AG09319 (cell line): ENCODE results near the gene CDH3.
"Not testable (repeated sequence)": the region's sequence is repeated elsewhere in the genome, so short reads cannot be mapped to it uniquely, and the experiment has no call there.

Experiments
- DNase-seq: peaks from one replicate; pipeline ENCODE4 v3.0.0-alpha.2; 2010; ENCODE audit warnings: low read depth; ENCODE audit errors: extremely low read depth
- TF ChIP-seq, protein P1 (sequence below): IDR thresholded peaks from 2 replicates; pipeline ENCODE4 v1.5.1; 2011; ENCODE audit warnings: low read depth, mild to moderate bottlenecking, inconsistent platforms, low read length, moderate library complexity

CDH3 gene

GRCh38 chr16:68700831-68701230, 55.7 kb downstream of the CDH3 start:
- TF ChIP-seq, protein P1, sequence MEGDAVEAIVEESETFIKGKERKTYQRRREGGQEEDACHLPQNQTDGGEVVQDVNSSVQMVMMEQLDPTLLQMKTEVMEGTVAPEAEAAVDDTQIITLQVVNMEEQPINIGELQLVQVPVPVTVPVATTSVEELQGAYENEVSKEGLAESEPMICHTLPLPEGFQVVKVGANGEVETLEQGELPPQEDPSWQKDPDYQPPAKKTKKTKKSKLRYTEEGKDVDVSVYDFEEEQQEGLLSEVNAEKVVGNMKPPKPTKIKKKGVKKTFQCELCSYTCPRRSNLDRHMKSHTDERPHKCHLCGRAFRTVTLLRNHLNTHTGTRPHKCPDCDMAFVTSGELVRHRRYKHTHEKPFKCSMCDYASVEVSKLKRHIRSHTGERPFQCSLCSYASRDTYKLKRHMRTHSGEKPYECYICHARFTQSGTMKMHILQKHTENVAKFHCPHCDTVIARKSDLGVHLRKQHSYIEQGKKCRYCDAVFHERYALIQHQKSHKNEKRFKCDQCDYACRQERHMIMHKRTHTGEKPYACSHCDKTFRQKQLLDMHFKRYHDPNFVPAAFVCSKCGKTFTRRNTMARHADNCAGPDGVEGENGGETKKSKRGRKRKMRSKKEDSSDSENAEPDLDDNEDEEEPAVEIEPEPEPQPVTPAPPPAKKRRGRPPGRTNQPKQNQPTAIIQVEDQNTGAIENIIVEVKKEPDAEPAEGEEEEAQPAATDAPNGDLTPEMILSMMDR, result no peak
- DNase-seq, result no peak

DNA sequence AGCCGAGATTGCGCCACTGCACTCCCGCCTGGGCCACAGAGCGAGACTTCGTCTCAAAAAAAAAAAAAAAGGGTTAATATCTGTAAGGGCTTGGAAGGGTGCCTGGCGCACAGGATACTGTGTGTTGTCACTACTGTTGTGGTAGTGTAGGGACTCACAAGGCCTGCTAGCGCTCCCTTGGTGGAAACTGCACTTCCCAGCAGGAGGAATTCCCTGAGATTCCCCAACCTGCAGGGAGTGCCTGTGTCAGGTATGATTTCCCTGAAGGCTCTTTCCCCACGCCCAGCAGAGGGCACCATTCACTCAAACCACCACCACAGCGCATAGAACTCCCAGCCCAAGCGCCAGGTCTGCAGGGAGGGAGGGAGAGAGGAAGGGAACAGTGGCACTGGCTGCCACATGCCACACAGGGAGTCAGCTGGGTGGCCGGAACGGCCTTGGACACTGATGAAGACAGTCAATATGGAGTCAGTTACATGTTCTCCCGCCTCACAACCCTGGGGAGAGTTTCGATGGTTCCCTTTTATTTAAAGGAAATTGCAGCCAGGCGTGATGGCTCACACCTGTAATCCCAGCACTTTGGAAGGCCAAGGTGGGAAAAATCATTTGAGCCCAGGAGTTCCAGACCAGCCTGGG, 59.2 kb downstream of the CDH3 start:
- DNase-seq, result peak; percentile 16
- TF ChIP-seq, protein P1, result peak; percentile 83

- DNase-seq, result no peak
- TF ChIP-seq, protein P1, result no peak
These were observed 62.4 kb downstream of the CDH3 start for GRCh38 chr16:68707340-68708152.

GRCh38 chr16:68710211-68710610, 65.1 kb downstream of the CDH3 start:
- TF ChIP-seq, protein P1, result no peak
- no peak for DNase-seq

DNA sequence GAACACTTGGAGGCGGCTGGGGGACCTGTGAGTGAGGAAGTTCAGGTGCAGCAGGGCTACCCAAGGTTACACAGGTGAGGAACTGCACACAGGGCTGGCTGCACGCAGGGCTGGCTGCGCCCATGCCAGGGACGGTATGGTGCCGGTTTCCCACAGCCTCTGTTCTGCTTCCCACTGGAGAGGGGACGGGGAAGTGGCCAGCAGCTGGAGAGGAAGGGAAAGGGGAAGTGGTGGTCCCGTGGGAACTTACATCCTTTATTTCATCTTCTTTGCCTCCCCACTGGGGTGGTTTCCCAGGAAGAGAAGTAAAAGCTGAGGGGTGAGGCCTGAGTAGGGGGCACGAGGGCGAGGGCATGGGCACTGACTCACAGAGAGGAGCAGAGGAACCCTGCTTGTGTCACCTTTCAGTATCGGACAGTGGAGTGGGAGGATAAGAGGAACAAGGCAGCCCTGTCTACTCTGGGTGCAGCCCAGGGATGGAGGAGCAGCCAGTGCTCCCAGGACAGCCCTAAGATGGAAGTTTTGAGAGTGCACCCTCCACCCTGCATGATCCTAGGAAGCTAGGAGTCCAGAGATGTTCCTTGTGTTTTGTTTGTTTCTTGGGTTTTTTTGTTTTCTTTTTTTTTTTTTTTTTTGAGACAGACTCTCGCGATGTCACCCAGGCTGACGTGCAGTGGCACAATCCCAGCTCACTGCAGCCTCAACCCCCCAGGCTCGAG, 66.5 kb downstream of the CDH3 start:
- TF ChIP-seq, protein P1, result no peak
- no peak for DNase-seq

DNA sequence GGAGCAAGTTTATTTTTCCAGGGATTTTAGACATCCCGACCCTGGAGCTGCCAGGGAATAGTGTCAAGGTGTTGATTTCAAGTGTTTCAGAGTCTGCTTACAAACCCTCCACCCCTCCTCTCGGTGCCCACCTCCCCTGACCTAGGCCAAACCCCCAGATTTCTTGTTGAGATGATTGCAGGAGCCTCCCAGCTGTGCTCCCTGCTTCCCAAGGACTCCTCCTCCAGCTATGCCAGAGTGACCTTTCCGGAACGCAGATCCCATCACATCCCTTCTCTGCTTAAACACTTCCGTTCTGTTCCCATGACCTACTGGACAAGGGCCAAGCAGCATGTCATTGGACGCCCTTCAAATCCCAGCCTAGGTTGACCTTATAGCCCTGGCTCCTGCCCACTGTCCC, 68.3 kb downstream of the CDH3 start:
- TF ChIP-seq, protein P1, result no peak
- DNase-seq, result no peak

DNA sequence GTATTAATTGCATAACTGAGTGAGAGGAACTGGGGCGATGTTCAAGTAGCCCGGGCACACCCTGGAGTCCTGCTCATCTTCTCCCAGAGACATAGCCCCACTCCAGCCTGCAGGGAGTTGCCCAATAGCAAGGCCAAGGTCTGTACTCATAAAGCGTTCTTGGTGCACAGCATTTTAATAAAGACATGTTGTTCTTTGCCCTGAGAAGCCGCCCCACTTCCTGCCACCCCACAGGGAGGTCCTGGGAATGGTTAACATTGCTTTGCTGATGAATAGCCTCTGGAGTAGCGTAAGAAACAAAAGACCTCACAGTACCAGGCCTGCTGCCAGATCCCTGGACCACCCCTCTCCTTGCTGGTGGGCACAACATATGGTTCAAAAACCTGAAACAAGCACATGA, 70.4 kb downstream of the CDH3 start:
- no peak for DNase-seq
- TF ChIP-seq, protein P1, result no peak

- not testable (repeated sequence) for DNase-seq
These were observed 71.4 kb downstream of the CDH3 start for GRCh38 chr16:68716516-68716915.
